ENCODE measurements around the gene CBARP. TPM values are rescaled to one million over a fixed set of nuclear protein-coding genes. Genes with fewer than 3 reads are reported as not detected.

Gene CBARP
- total and polyA plus RNA-seq, 2 of the 13 experiments (the other 11 are each of a cell fraction or from before 2014, with no cell fraction given) = 1.2 to 1.4 TPM

DNA sequence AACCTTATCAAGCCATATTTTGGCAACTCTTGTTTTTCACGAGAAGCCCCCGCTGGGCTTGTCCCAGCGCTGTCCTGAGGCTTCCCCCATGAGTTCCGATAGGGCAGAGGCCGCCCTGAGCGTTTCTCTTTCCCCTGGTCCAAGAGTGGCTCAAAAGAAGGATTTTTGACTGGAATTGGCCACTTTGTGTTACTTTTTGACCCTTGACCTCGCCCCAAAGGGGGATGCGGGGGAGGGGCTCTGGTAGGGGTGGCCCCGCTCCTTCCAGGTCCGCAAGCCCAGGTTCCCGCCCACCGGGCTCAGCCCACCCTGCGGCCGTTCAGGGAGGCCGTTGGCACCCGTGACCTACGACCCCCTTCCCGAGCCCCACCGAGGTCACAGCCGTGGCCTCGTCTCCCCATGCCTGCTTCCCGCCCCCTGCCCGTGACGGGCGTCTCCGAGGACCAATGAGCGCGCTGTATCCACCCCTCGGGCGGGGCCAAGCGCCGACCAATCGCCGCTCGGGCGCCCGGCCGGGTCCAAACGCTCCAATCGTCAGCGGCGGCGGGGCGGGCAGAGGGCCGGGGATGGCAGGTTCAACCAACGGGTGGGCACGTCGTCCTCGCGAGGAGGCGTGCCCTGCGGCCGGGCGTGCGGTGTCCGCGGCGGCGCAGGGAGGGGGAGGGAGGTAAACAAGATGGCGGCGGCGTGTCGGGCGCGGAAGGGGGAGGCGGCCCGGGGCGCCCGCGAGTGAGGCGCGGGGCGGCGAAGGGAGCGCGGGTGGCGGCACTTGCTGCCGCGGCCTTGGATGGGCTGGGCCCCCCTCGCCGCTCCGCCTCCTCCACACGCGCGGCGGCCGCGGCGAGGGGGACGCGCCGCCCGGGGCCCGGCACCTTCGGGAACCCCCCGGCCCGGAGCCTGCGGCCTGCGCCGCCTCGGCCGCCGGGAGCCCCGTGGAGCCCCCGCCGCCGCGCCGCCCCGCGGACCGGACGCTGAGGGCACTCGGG lies 32.4 kb downstream of the CBARP start, which contains the start of gene STK11 (continued):
- TF ChIP-seq, protein P1, sequence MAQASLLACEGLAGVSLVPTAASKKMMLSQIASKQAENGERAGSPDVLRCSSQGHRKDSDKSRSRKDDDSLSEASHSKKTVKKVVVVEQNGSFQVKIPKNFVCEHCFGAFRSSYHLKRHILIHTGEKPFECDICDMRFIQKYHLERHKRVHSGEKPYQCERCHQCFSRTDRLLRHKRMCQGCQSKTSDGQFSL (CRISPR knock-in tag; IDR thresholded peaks at IDR 0.05) = no peak
- TF ChIP-seq PAF1 (CRISPR knock-in tag; IDR thresholded peaks at IDR 0.05) (no peak), TEAD2 (CRISPR knock-in tag; IDR thresholded peaks at IDR 0.05) (no peak), NR3C1 (CRISPR knock-in tag; IDR thresholded peaks at IDR 0.05) (no peak), NFE2L2 (IDR thresholded peaks at IDR 0.05; ENCODE audit: low read length) (no peak), IRX3 (CRISPR knock-in tag; IDR thresholded peaks at IDR 0.05; ENCODE audit: borderline replicate concordance, low read depth) (no peak), GZF1 (CRISPR knock-in tag; IDR thresholded peaks at IDR 0.05) (no peak), RELA (CRISPR knock-in tag; IDR thresholded peaks at IDR 0.05) (no peak), CENPT (CRISPR knock-in tag; IDR thresholded peaks at IDR 0.05; ENCODE audit: low read depth) (no peak), GTF2F1 (IDR thresholded peaks at IDR 0.05; ENCODE audit: low read length) (no peak), PTBP1 (IDR thresholded peaks at IDR 0.05; ENCODE audit: low read depth, low read length, poor library complexity, severe bottlenecking) (no peak), ATM (IDR thresholded peaks at IDR 0.05; ENCODE audit: borderline replicate concordance) (no peak), ZNF749 (CRISPR knock-in tag; IDR thresholded peaks at IDR 0.05; ENCODE audit: borderline replicate concordance) (no peak), ZNF510 (CRISPR knock-in tag; IDR thresholded peaks at IDR 0.05; ENCODE audit: low read depth) (no peak), MATR3 (CRISPR knock-in tag; IDR thresholded peaks at IDR 0.05) (no peak)
- TF ChIP-seq, protein P2, sequence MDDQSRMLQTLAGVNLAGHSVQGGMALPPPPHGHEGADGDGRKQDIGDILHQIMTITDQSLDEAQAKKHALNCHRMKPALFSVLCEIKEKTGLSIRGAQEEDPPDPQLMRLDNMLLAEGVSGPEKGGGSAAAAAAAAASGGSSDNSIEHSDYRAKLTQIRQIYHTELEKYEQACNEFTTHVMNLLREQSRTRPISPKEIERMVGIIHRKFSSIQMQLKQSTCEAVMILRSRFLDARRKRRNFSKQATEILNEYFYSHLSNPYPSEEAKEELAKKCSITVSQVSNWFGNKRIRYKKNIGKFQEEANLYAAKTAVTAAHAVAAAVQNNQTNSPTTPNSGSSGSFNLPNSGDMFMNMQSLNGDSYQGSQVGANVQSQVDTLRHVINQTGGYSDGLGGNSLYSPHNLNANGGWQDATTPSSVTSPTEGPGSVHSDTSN (CRISPR knock-in tag; IDR thresholded peaks at IDR 0.05; ENCODE audit: borderline replicate concordance) = peak; percentile 68; the same call in 1 of the 2 replicates
- TF ChIP-seq, protein P3, sequence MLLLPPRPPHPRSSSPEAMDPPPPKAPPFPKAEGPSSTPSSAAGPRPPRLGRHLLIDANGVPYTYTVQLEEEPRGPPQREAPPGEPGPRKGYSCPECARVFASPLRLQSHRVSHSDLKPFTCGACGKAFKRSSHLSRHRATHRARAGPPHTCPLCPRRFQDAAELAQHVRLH (CRISPR knock-in tag; IDR thresholded peaks at IDR 0.05; ENCODE audit: borderline replicate concordance, low read depth) = no peak
- TF ChIP-seq, protein P4, sequence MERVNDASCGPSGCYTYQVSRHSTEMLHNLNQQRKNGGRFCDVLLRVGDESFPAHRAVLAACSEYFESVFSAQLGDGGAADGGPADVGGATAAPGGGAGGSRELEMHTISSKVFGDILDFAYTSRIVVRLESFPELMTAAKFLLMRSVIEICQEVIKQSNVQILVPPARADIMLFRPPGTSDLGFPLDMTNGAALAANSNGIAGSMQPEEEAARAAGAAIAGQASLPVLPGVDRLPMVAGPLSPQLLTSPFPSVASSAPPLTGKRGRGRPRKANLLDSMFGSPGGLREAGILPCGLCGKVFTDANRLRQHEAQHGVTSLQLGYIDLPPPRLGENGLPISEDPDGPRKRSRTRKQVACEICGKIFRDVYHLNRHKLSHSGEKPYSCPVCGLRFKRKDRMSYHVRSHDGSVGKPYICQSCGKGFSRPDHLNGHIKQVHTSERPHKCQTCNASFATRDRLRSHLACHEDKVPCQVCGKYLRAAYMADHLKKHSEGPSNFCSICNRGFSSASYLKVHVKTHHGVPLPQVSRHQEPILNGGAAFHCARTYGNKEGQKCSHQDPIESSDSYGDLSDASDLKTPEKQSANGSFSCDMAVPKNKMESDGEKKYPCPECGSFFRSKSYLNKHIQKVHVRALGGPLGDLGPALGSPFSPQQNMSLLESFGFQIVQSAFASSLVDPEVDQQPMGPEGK (CRISPR knock-in tag; IDR thresholded peaks at IDR 0.05) = peak; percentile 82
- TF ChIP-seq, protein P5, sequence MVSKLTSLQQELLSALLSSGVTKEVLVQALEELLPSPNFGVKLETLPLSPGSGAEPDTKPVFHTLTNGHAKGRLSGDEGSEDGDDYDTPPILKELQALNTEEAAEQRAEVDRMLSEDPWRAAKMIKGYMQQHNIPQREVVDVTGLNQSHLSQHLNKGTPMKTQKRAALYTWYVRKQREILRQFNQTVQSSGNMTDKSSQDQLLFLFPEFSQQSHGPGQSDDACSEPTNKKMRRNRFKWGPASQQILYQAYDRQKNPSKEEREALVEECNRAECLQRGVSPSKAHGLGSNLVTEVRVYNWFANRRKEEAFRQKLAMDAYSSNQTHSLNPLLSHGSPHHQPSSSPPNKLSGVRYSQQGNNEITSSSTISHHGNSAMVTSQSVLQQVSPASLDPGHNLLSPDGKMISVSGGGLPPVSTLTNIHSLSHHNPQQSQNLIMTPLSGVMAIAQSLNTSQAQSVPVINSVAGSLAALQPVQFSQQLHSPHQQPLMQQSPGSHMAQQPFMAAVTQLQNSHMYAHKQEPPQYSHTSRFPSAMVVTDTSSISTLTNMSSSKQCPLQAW (CRISPR knock-in tag; IDR thresholded peaks at IDR 0.05) = no peak; the same call in none of the 2 replicates
- TF ChIP-seq, protein P6, sequence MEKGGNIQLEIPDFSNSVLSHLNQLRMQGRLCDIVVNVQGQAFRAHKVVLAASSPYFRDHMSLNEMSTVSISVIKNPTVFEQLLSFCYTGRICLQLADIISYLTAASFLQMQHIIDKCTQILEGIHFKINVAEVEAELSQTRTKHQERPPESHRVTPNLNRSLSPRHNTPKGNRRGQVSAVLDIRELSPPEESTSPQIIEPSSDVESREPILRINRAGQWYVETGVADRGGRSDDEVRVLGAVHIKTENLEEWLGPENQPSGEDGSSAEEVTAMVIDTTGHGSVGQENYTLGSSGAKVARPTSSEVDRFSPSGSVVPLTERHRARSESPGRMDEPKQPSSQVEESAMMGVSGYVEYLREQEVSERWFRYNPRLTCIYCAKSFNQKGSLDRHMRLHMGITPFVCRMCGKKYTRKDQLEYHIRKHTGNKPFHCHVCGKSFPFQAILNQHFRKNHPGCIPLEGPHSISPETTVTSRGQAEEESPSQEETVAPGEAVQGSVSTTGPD (CRISPR knock-in tag; IDR thresholded peaks at IDR 0.05) = no peak
